ENCODE measurements around the gene SYT12.

DNA sequence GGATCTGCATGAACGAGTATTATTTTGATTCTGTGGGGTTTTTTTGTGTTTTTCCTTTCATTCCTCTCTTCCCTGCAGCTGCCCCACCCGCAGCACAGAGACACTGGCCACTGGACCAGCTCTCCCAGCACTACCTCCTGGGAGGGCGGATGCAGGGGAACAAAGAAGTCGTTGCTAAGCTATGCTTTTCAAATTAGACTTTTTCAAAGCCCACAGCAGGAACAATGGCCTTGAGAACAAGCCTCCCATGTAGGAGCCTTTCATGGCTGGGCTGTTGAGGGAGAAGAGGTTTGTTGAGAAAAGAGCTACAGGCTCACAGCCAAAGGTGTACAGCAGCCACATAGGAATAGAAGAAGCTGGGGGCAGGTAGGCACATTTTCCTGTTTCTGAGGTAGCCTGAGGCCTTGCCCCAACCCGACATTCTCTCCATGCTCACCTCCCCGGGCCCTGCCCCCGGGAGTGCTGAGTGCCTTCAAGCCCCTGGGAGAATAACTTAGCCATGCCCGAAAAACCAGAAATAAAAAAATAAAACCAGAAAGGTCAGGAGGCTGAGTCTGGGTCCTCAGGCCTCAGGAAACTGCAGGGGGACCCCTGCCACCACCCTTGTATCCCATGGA, 20.5 kb upstream of the SYT12 start:
- no peak for TF ChIP-seq CTCF (IDR thresholded peaks at IDR 0.05; ENCODE audit: low read depth, low read length)
- TF ChIP-seq EZH2phosphoT487 (IDR thresholded peaks at IDR 0.05; ENCODE audit: low read depth), result no peak

Measured in OCI-LY3 (cell line).